ENCODE data around the gene USP10.

DNA sequence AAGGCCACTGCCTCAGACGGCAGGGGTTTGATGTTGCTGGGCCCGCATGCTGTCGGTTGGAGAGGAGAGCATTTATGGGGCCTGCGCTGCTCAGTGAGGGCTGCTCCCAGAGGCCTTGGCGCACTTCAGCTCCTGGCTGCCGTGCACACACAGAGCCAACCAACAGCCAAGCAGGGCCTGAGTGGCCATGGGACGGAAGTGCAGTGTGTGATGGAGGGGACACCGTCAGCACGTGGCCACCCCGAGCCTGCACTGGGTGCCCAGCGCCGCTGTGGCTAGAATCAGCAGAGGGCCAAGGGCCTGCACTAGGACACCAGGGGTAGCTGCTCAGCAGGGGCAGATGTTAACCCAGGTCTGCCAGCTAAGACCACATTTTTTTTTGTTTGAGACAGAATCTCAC, 29.7 kb upstream of the USP10 start:
- no peak for TF ChIP-seq TAF1 (IDR thresholded peaks at IDR 0.05; ENCODE audit: borderline replicate concordance, insufficient read depth, low read length)
- no peak for TF ChIP-seq SIN3A (IDR thresholded peaks at IDR 0.05; ENCODE audit: borderline replicate concordance, insufficient read depth, low read length)
- TF ChIP-seq, protein P1, sequence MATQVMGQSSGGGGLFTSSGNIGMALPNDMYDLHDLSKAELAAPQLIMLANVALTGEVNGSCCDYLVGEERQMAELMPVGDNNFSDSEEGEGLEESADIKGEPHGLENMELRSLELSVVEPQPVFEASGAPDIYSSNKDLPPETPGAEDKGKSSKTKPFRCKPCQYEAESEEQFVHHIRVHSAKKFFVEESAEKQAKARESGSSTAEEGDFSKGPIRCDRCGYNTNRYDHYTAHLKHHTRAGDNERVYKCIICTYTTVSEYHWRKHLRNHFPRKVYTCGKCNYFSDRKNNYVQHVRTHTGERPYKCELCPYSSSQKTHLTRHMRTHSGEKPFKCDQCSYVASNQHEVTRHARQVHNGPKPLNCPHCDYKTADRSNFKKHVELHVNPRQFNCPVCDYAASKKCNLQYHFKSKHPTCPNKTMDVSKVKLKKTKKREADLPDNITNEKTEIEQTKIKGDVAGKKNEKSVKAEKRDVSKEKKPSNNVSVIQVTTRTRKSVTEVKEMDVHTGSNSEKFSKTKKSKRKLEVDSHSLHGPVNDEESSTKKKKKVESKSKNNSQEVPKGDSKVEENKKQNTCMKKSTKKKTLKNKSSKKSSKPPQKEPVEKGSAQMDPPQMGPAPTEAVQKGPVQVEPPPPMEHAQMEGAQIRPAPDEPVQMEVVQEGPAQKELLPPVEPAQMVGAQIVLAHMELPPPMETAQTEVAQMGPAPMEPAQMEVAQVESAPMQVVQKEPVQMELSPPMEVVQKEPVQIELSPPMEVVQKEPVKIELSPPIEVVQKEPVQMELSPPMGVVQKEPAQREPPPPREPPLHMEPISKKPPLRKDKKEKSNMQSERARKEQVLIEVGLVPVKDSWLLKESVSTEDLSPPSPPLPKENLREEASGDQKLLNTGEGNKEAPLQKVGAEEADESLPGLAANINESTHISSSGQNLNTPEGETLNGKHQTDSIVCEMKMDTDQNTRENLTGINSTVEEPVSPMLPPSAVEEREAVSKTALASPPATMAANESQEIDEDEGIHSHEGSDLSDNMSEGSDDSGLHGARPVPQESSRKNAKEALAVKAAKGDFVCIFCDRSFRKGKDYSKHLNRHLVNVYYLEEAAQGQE (IDR thresholded peaks at IDR 0.05; ENCODE audit: insufficient read depth in 1 of 2, low read depth in 2 of 2, low read length in 2 of 2), result no peak

Measured in PFSK-1 (cell line).